Esophagus muscularis mucosa (tissue), 4 donors: Measurements from ENCODE around the gene CDC123. TPM values are rescaled to one million over a fixed set of nuclear protein-coding genes. Genes with fewer than 3 reads are reported as not detected.
A peak's percentile ranks its signal among the peaks of the same experiment; 100 is the strongest.

ENCODE experiments used
- DNase-seq: peaks from one replicate; pipeline ENCODE4 v3.0.0-alpha.2; 2017; ENCODE audit errors: extremely low spot score
- H3K27ac ChIP-seq, 4 donors: fragments of 200-600 bp; sonication (generic); replicated peaks in 1 of 4; 1 replicate in 3 of 4; 2 replicates in 1 of 4; pipeline ENCODE4 v1.5.1; 2016 to 2019; ENCODE audit warnings: mild to moderate bottlenecking in 1 of 4
- H3K27me3 ChIP-seq, 4 donors: fragments of 200-600 bp; sonication (generic); one replicate each; pipeline versions ENCODE4 v1.5.1 to v1.6.0; 2016 to 2019
- H3K36me3 ChIP-seq, 4 donors: fragments of 200-600 bp; sonication (generic); one replicate each; pipeline ENCODE4 v1.5.1; 2016 to 2019
- H3K4me1 ChIP-seq, 4 donors: fragments of 200-600 bp; sonication (generic); one replicate each; pipeline ENCODE4 v1.5.1; 2016 to 2019
- H3K4me3 ChIP-seq, 4 donors: fragments of 200-600 bp; sonication (generic); 1 replicate in 2 of 4; 2 replicates in 2 of 4; pipeline ENCODE4 v1.5.1; 2016 to 2019; ENCODE audit warnings: mild to moderate bottlenecking in 4 of 4, moderate library complexity in 1 of 4
- H3K9me3 ChIP-seq, 4 donors: fragments of 200-600 bp; sonication (generic); 1 replicate in 3 of 4; 2 replicates in 1 of 4; pipeline ENCODE4 v1.5.1; 2016 to 2019
- CTCF ChIP-seq, 3 experiments: fragments of 200-600 bp in 2 of 3; fragments of 450-650 bp in 1 of 3; sonication (generic) in 2 of 3; IDR thresholded peaks; one replicate each; pipeline ENCODE4 v1.5.1; 2017 to 2019; ENCODE audit warnings: antibody characterized with exemption in 3 of 3, mild to moderate bottlenecking in 2 of 3, moderate library complexity in 1 of 3
- EP300 ChIP-seq: sonication (generic); formaldehyde crosslinking; IDR thresholded peaks from one replicate; pipeline ENCODE4 v1.6.1; 2017; ENCODE audit warnings: antibody characterized with exemption
- POLR2A ChIP-seq: fragments of 450-650 bp; IDR thresholded peaks from one replicate; pipeline ENCODE4 v1.6.1; 2017; ENCODE audit warnings: antibody characterized with exemption, moderate library complexity, mild to moderate bottlenecking, low read depth
- POLR2AphosphoS5 ChIP-seq, 2 donors: sonication (generic); formaldehyde crosslinking; IDR thresholded peaks; one replicate each; pipeline ENCODE4 v1.6.1; 2017; ENCODE audit warnings: antibody characterized with exemption in 2 of 2
- WGBS: methylation state at CpG from one replicate; pipeline ENCODE4 v1.1.5; 2018; 5-methylcytosine and 5-hydroxymethylcytosine counted together
- intact Hi-C: fragments of 100-400 bp; cut with DNase I; formaldehyde crosslinking; loops from one replicate; pipeline ENCODE4 v1.15.1; 2023
- total RNA-seq, 4 donors: library from RNA; depleted of rRNA; stranded (reverse); fragments of >200 nt; gene quantifications; one replicate each; pipeline versions ENCODE4 v1.1.0 to v1.2.1, GENCODE V29; 2016

Gene CDC123
- total RNA-seq, 4 donors from 2014 or later, result 46.9 to 50.2 (median 48.5) TPM

GRCh38 chr10:12252882-12253546, 57.0 kb downstream of the CDC123 start:
- TF ChIP-seq POLR2A (no peak), POLR2AphosphoS5 (IDR thresholded peaks at IDR 0.05) (no peak), CTCF (IDR thresholded peaks at IDR 0.05) (peak in 1 of 3 experiments; percentile 10), EP300 (no peak)
- no peak overlapping the region for H3K4me3 ChIP-seq
- no peak for DNase-seq
- no peaks in the 10 kb centered on the region for H3K27me3 ChIP-seq
- peaks cover 7 to 33% (median 30%) of the 10 kb centered on the region in 4 donors for H3K36me3 ChIP-seq
- 96% methylated on average over 13 of the region's 13 CpGs for WGBS
- no peaks in the 10 kb centered on the region for H3K9me3 ChIP-seq
- no peak overlapping the region for H3K27ac ChIP-seq
- H3K4me1 ChIP-seq, result peaks cover 0 to 14% (median 13%) of the 10 kb centered on the region in 4 donors
- intact Hi-C loops, result no loop called here

GRCh38 chr10:12255048-12255447, 59.1 kb downstream of the CDC123 start:
- no peak for DNase-seq
- intact Hi-C loops, result no loop called here
- Histone ChIP-seq H3K27ac (peak overlapping the region; percentile 17 to 69 (median 58)), H3K36me3 (peaks cover 7 to 14% (median 14%) of the 10 kb centered on the region in 4 donors), H3K4me1 (peaks cover 0 to 14% (median 13%) of the 10 kb centered on the region in 4 donors), H3K4me3 (no peak overlapping the region), H3K9me3 (no peaks in the 10 kb centered on the region), H3K27me3 (no peaks in the 10 kb centered on the region)
- WGBS, result 46% methylated on average over 1 of the region's 1 CpG
- TF ChIP-seq POLR2A (no peak), EP300 (no peak), POLR2AphosphoS5 (IDR thresholded peaks at IDR 0.05) (no peak), CTCF (IDR thresholded peaks at IDR 0.05) (no peak)

GRCh38 chr10:12259988-12260387, 64.0 kb downstream of the CDC123 start:
- H3K27me3 ChIP-seq, result no peaks in the 10 kb centered on the region
- H3K9me3 ChIP-seq, result no peaks in the 10 kb centered on the region
- peaks cover 7 to 23% (median 18%) of the 10 kb centered on the region in 4 donors for H3K4me1 ChIP-seq
- DNase-seq, result no peak
- H3K4me3 ChIP-seq, result no peak overlapping the region
- no peak overlapping the region for H3K27ac ChIP-seq
- 84% methylated on average over 4 of the region's 4 CpGs for WGBS
- intact Hi-C loops, result loop anchor here (5.0 to 10.0 kb wide), 3 partner anchors 397 to 835 kb away; no protein-coding TSS in a partner anchor
- no peak for TF ChIP-seq POLR2AphosphoS5 (IDR thresholded peaks at IDR 0.05)
- no peak for TF ChIP-seq EP300
- no peak for TF ChIP-seq POLR2A
- no peak for TF ChIP-seq CTCF (IDR thresholded peaks at IDR 0.05)
- H3K36me3 ChIP-seq, result no peaks in the 10 kb centered on the region

- WGBS, result 86% methylated on average over 3 of the region's 3 CpGs
- Histone ChIP-seq H3K27me3 (no peaks in the 10 kb centered on the region), H3K36me3 (no peaks in the 10 kb centered on the region), H3K4me3 (no peak overlapping the region), H3K9me3 (no peaks in the 10 kb centered on the region), H3K27ac (no peak overlapping the region), H3K4me1 (peaks cover 13 to 27% (median 22%) of the 10 kb centered on the region in 4 donors)
- no peak for TF ChIP-seq POLR2AphosphoS5 (IDR thresholded peaks at IDR 0.05)
- no peak for DNase-seq
- intact Hi-C loops, result loop anchor here (5.0 to 10.0 kb wide), 3 partner anchors 395 to 832 kb away; no protein-coding TSS in a partner anchor
These were observed 66.4 kb downstream of the CDC123 start for GRCh38 chr10:12262278-12262981.
